GM21390 (cell line): ENCODE measurements around the gene LRRC70.

Experiments used
- ATAC-seq: cut with Tn5 transposase; IDR thresholded peaks from one replicate; pipeline ENCODE4 v1.9.1; 2021; ENCODE audit not compliant: unreplicated experiment

Gene LRRC70

GRCh38 chr5:62572918-62573514, 5.6 kb upstream of the LRRC70 start:
- ATAC-seq: no peak

GRCh38 chr5:62574599-62574998, 4.0 kb upstream of the LRRC70 start:
- peak; percentile 57 for ATAC-seq

- ATAC-seq: no peak
Observed at GRCh38 chr5:62575066-62575465, 3.6 kb upstream of the LRRC70 start.

GRCh38 chr5:62575489-62575888, 3.1 kb upstream of the LRRC70 start:
- no peak for ATAC-seq

GRCh38 chr5:62576570-62577170, 1.9 kb upstream of the LRRC70 start:
- ATAC-seq: no peak

GRCh38 chr5:62577488-62577887, 1.1 kb upstream of the LRRC70 start:
- ATAC-seq: no peak

GRCh38 chr5:62579761-62580160, 1.1 kb downstream of the LRRC70 start:
- no peak for ATAC-seq

GRCh38 chr5:62581836-62582597, 3.4 kb downstream of the LRRC70 start:
- ATAC-seq: no peak

- no peak for ATAC-seq
Observed at GRCh38 chr5:62584391-62584790, 5.8 kb downstream of the LRRC70 start.

GRCh38 chr5:62585306-62585705, 6.7 kb downstream of the LRRC70 start:
- no peak for ATAC-seq

GRCh38 chr5:62585751-62586150, 7.1 kb downstream of the LRRC70 start:
- ATAC-seq: no peak

GRCh38 chr5:62587737-62588136, 9.1 kb downstream of the LRRC70 start:
- no peak for ATAC-seq

GRCh38 chr5:62588668-62589067, 10.0 kb downstream of the LRRC70 start:
- no peak for ATAC-seq

- no peak for ATAC-seq
Observed at GRCh38 chr5:62589504-62589903, 10.9 kb downstream of the LRRC70 start.

GRCh38 chr5:62590387-62590786, 11.8 kb downstream of the LRRC70 start:
- no peak for ATAC-seq

- no peak for ATAC-seq
Observed at GRCh38 chr5:62592558-62592957, 13.9 kb downstream of the LRRC70 start.

- no peak for ATAC-seq
Observed at GRCh38 chr5:62593331-62593730, 14.7 kb downstream of the LRRC70 start.

GRCh38 chr5:62594364-62594984, 15.9 kb downstream of the LRRC70 start:
- no peak for ATAC-seq

GRCh38 chr5:62596096-62596495, 17.5 kb downstream of the LRRC70 start:
- no peak for ATAC-seq

GRCh38 chr5:62596691-62597090, 18.1 kb downstream of the LRRC70 start:
- ATAC-seq: no peak

- no peak for ATAC-seq
Observed at GRCh38 chr5:62597314-62597713, 18.7 kb downstream of the LRRC70 start.
